Subcutaneous abdominal adipose tissue (tissue), 5 donors: ENCODE data around the gene ST7L.
"Not testable (repeated sequence)": the region's sequence is repeated elsewhere in the genome, so short reads cannot be mapped to it uniquely, and the experiment has no call there.

Experiments
- H3K27ac ChIP-seq: one replicate; pipeline ENCODE4 v1.7.0; 2013; ENCODE audit warnings: low read depth, mild to moderate bottlenecking, inconsistent platforms, low read length, moderate library complexity
- H3K27me3 ChIP-seq, 5 donors: one replicate each; pipeline ENCODE4 v1.7.0; 2013; ENCODE audit warnings: low read length in 5 of 5, inconsistent platforms in 1 of 5; ENCODE audit not compliant: control insufficient read depth in 5 of 5, insufficient read depth in 4 of 5
- H3K36me3 ChIP-seq, 5 donors: one replicate each; pipeline ENCODE4 v1.7.0; 2013; ENCODE audit warnings: low read length in 5 of 5; ENCODE audit not compliant: control insufficient read depth in 5 of 5, insufficient read depth in 5 of 5
- H3K4me1 ChIP-seq, 5 donors: one replicate each; pipeline ENCODE4 v1.7.0; 2013; ENCODE audit warnings: low read length in 5 of 5, mild to moderate bottlenecking in 3 of 5, moderate library complexity in 1 of 5; ENCODE audit not compliant: control insufficient read depth in 5 of 5, insufficient read depth in 5 of 5
- H3K4me3 ChIP-seq, 5 donors: one replicate each; pipeline ENCODE4 v1.7.0; 2013; ENCODE audit warnings: low read length in 5 of 5, low read depth in 1 of 5
- H3K9ac ChIP-seq, 5 donors: one replicate each; pipeline ENCODE4 v1.7.0; 2013; ENCODE audit warnings: low read length in 5 of 5, mild to moderate bottlenecking in 4 of 5, moderate library complexity in 3 of 5
- H3K9me3 ChIP-seq, 5 donors: one replicate each; pipeline ENCODE4 v1.7.0; 2013; ENCODE audit warnings: low read length in 5 of 5; ENCODE audit not compliant: control insufficient read depth in 5 of 5
- donor health status: healthy.
- donor health status: healthy.
- donor health status: healthy.
- donor health status: healthy.
- donor health status: healthy.

The ST7L gene

GRCh38 chr1:112487686-112488085 is 131.3 kb downstream of the ST7L start:
- H3K36me3 ChIP-seq, H3K9me3 ChIP-seq, H3K4me1 ChIP-seq, H3K27ac ChIP-seq, H3K27me3 ChIP-seq, H3K9ac ChIP-seq, H3K4me3 ChIP-seq: not testable (repeated sequence)

DNA sequence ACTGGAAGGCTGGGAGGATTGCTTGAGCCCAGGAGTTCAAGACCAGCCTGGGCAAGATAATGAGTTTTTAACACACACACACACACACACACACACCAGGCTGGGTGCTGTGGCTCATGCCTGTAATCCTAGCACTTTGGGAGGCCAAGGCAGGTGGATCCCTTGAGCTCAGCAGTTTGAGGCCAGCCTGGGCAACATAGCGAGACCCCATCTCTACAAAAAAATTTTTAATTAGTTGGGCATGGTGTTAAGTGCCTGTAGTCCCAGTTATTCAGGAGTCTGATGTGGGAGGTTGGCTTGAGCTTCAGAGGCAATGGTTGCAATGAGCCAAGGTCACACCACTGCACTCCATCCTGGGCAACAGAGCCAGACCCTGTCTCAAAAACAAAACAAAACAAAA is 132.9 kb downstream of the ST7L start:
- not testable (repeated sequence) for H3K9ac ChIP-seq, H3K9me3 ChIP-seq, H3K27ac ChIP-seq, H3K27me3 ChIP-seq, H3K4me1 ChIP-seq, H3K36me3 ChIP-seq, H3K4me3 ChIP-seq

- Histone ChIP-seq H3K27ac (no peak overlapping the region), H3K4me3 (no peak overlapping the region), H3K9me3 (peaks cover 2 to 24% (median 17%) of the 10 kb centered on the region in 5 donors), H3K9ac (no peak overlapping the region), H3K27me3 (no peaks in the 10 kb centered on the region), H3K36me3 (peaks cover 0 to 4% (median 0%) of the 10 kb centered on the region in 5 donors), H3K4me1 (no peaks in the 10 kb centered on the region)
Measured at GRCh38 chr1:112478314-112478713, 140.6 kb downstream of the ST7L start.

DNA sequence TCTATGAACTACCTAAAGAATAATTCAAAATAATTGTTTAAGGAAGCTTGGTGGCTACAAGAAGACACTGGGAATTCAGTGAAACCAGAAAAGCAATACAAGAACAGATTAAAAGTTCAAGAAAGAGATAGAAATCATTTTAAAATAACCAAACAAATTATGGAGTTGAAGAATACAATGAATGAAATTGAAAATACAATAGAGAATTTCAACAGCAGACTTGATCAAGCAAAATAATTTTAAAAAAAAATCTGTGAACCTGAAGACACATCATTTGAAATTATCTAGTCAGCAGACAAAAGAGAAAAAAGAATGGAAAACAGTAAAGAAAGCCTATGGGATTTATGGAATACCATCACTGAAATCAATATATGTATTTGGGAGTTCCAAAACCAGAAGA is 141.4 kb downstream of the ST7L start:
- H3K9me3 ChIP-seq, result peaks cover 2 to 24% (median 17%) of the 10 kb centered on the region in 5 donors
- no peak overlapping the region for H3K27ac ChIP-seq
- no peak overlapping the region for H3K4me3 ChIP-seq
- H3K9ac ChIP-seq, result no peak overlapping the region
- peaks cover 0 to 4% (median 0%) of the 10 kb centered on the region in 5 donors for H3K36me3 ChIP-seq
- H3K4me1 ChIP-seq, result no peaks in the 10 kb centered on the region
- no peaks in the 10 kb centered on the region for H3K27me3 ChIP-seq
